HepG2 (cell line): ENCODE results near the gene PPCDC. TPM values are rescaled to one million over a fixed set of nuclear protein-coding genes. Genes with fewer than 3 reads are reported as not detected.

Experiments used
- BORCS8-MEF2B ChIP-seq: sonication (generic); formaldehyde crosslinking; IDR thresholded peaks from 2 replicates; pipeline ENCODE4 v1.8.0; 2022; ENCODE audit warnings: mild to moderate bottlenecking, missing genetic modification reagents
- FIP1L1 ChIP-seq: fragments of 200-400 bp; formaldehyde crosslinking; IDR thresholded peaks from 2 replicates; pipeline ENCODE4 v1.6.1; 2018; ENCODE audit warnings: low read depth, mild to moderate bottlenecking, low read length, moderate library complexity, borderline replicate concordance; ENCODE audit not compliant: insufficient read depth
- GABPA ChIP-seq, 2 experiments: IDR thresholded peaks; 2 replicates each; pipeline ENCODE4 v1.6.1; 2011 to 2016; ENCODE audit warnings: low read depth in 2 of 2, low read length in 1 of 2, missing biosample characterization in 1 of 2, missing genetic modification characterization in 1 of 2
- GATA4 ChIP-seq: sonication (generic); IDR thresholded peaks from 2 replicates; pipeline ENCODE4 v1.6.1; 2016; ENCODE audit warnings: antibody characterized with exemption, low read depth, borderline replicate concordance
- ONECUT2 ChIP-seq: sonication (generic); formaldehyde crosslinking; IDR thresholded peaks from 2 replicates; pipeline ENCODE4 v1.4.0; 2020; ENCODE audit warnings: missing genetic modification reagents
- REL ChIP-seq: sonication (generic); formaldehyde crosslinking; conservative IDR thresholded peaks from 2 replicates; pipeline ENCODE4 v1.8.0; 2022; ENCODE audit warnings: mild to moderate bottlenecking, missing genetic modification reagents, moderate library complexity
- SMC3 ChIP-seq: IDR thresholded peaks from 2 replicates; pipeline ENCODE4 v1.6.1; 2011; ENCODE audit warnings: low read length, improper control_type of control experiment
- SRY ChIP-seq: sonication (generic); formaldehyde crosslinking; IDR thresholded peaks from 2 replicates; pipeline ENCODE4 v1.8.0; 2022; ENCODE audit warnings: mild to moderate bottlenecking, missing genetic modification reagents
- THAP11 ChIP-seq: IDR thresholded peaks from 2 replicates; pipeline ENCODE4 v1.6.1; 2016; ENCODE audit warnings: missing biosample characterization, missing genetic modification reagents
- ZBTB37 ChIP-seq: sonication (generic); formaldehyde crosslinking; IDR thresholded peaks from 2 replicates; pipeline ENCODE4 v1.4.0; 2020; ENCODE audit warnings: mild to moderate bottlenecking, missing genetic modification reagents
- ZFP91 ChIP-seq: sonication (generic); formaldehyde crosslinking; IDR thresholded peaks from 2 replicates; pipeline ENCODE4 v1.9.0; 2022; ENCODE audit warnings: missing genetic modification reagents, mild to moderate bottlenecking, borderline replicate concordance
- ZNF350 ChIP-seq: sonication (generic); formaldehyde crosslinking; IDR thresholded peaks from 2 replicates; pipeline ENCODE4 v1.4.0; 2020; ENCODE audit warnings: mild to moderate bottlenecking, low read depth, missing genetic modification reagents, borderline replicate concordance
- ZNF383 ChIP-seq: sonication (generic); formaldehyde crosslinking; IDR thresholded peaks from 2 replicates; pipeline ENCODE4 v1.4.0; 2020; ENCODE audit warnings: missing genetic modification reagents, mild to moderate bottlenecking, borderline replicate concordance
- ZNF407 ChIP-seq: sonication (generic); formaldehyde crosslinking; IDR thresholded peaks from one replicate; pipeline ENCODE4 v1.5.1; 2020; ENCODE audit warnings: mild to moderate bottlenecking, missing genetic modification reagents; ENCODE audit errors: not compliant biosample characterization
- ZNF446 ChIP-seq: sonication (generic); formaldehyde crosslinking; IDR thresholded peaks from 2 replicates; pipeline ENCODE4 v1.5.0; 2020; ENCODE audit warnings: mild to moderate bottlenecking, missing genetic modification reagents
- ZNF740 ChIP-seq: sonication (generic); formaldehyde crosslinking; IDR thresholded peaks from 2 replicates; pipeline ENCODE4 v1.4.0; 2020; ENCODE audit warnings: missing genetic modification reagents
- ZNF891 ChIP-seq: sonication (generic); formaldehyde crosslinking; IDR thresholded peaks from 2 replicates; pipeline ENCODE4 v1.5.0; 2020; ENCODE audit warnings: mild to moderate bottlenecking, missing genetic modification reagents
- polyA plus RNA-seq, 8 experiments: library from polyadenylated mRNA; depleted of rRNA in 3 of 8; stranded (reverse) in 7 of 8; unstranded in 1 of 8; fragments of >200 nt; fragmentation: Illumina TruSeq in 4 of 8; extraction: Trizol in 4 of 8; gene quantifications; 2 replicates each; pipeline versions ENCODE4 v1.2.1 to v1.2.3, GENCODE V29; 2011 to 2016; ENCODE audit warnings: low read depth in 4 of 8, missing spikeins in 1 of 8, mixed read lengths in 1 of 8; ENCODE audit not compliant: insufficient read depth in 1 of 8
- total RNA-seq, 5 experiments: library from RNA; depleted of rRNA; stranded (reverse); fragments of >200 nt; fragmentation: Illumina TruSeq; extraction: Trizol; gene quantifications; 2 replicates each; pipeline ENCODE4 v1.2.3, GENCODE V29; 2016; ENCODE audit warnings: low read depth in 1 of 5

Gene PPCDC
- total and polyA plus RNA-seq, 2 of the 13 experiments (the other 11 are each of a cell fraction or from before 2014, with no cell fraction given), result 12.3 to 12.8 TPM

- no peak for TF ChIP-seq ZNF407 (CRISPR knock-in tag)
- peak; percentile 80; the same call in 1 of the 2 replicates for TF ChIP-seq SRY (CRISPR knock-in tag)
- no peak for TF ChIP-seq ZNF383 (CRISPR knock-in tag)
- TF ChIP-seq ZNF740 (CRISPR knock-in tag), result no peak
- no peak for TF ChIP-seq ZBTB37
- no peak for TF ChIP-seq FIP1L1
- no peak for TF ChIP-seq REL (CRISPR knock-in tag)
- no peak for TF ChIP-seq GABPA (IDR thresholded peaks at IDR 0.05; ENCODE audit: low read depth, low read length)
- TF ChIP-seq GABPA (CRISPR knock-in tag; IDR thresholded peaks at IDR 0.05; ENCODE audit: low read depth), result peak; percentile 62
- peak; percentile 69; the same call in 1 of the 2 replicates for TF ChIP-seq ZNF891 (CRISPR knock-in tag)
- TF ChIP-seq THAP11, result peak; percentile 72
- TF ChIP-seq ZNF350 (CRISPR knock-in tag), result peak; percentile 87
- no peak for TF ChIP-seq ONECUT2
- peak; percentile 77 for TF ChIP-seq SMC3
- TF ChIP-seq ZFP91 (CRISPR knock-in tag), result peak; percentile 89
- no peak for TF ChIP-seq ZNF446 (CRISPR knock-in tag)
- TF ChIP-seq BORCS8-MEF2B (CRISPR knock-in tag), result peak; percentile 83
- TF ChIP-seq GATA4, result peak; percentile 47; the same call in 1 of the 2 replicates
These were observed 19.5 kb downstream of the PPCDC start (continued) for GRCh38 chr15:75042730-75043508.
